Keratinocyte (primary cell): ENCODE measurements around the gene ISG20L2. TPM values are rescaled to one million over a fixed set of nuclear protein-coding genes. Genes with fewer than 3 reads are reported as not detected.

Experiments used
- DNase-seq: peaks from one replicate; pipeline ENCODE4 v3.0.0-alpha.2; 2011; ENCODE audit warnings: low read depth, missing footprints, low spot score
- FAIRE-seq: peaks from 2 replicates; lab custom pipeline; 2011; peaks lifted over from hg19 to GRCh38; lab: Jason Lieb, UNC
- H2AFZ ChIP-seq: 2 replicates; pipeline ENCODE4 v1.6.0; 2012; ENCODE audit warnings: low read length, control low read depth, inconsistent platforms; ENCODE audit not compliant: control insufficient read depth
- H3K27ac ChIP-seq: 2 replicates; pipeline ENCODE4 v1.5.1; 2011; ENCODE audit warnings: low read length; ENCODE audit not compliant: control insufficient read depth, insufficient read depth
- H3K27me3 ChIP-seq: 3 replicates; pipeline ENCODE4 v1.6.0; 2011; ENCODE audit warnings: low read length; ENCODE audit not compliant: control insufficient read depth, insufficient read depth; ENCODE audit errors: extremely low read depth
- H3K36me3 ChIP-seq, 2 experiments: 2 replicates in 1 of 2; 3 replicates in 1 of 2; pipeline ENCODE4 v1.5.1; 2011; ENCODE audit warnings: low read length in 2 of 2, mild to moderate bottlenecking in 1 of 2; ENCODE audit not compliant: control insufficient read depth in 2 of 2, insufficient read depth in 2 of 2; ENCODE audit errors: extremely low read depth in 1 of 2
- H3K4me1 ChIP-seq: 3 replicates; pipeline ENCODE4 v1.5.1; 2011; ENCODE audit warnings: low read length; ENCODE audit not compliant: control insufficient read depth, insufficient read depth; ENCODE audit errors: extremely low read depth
- H3K4me2 ChIP-seq: 3 replicates; pipeline ENCODE4 v1.6.0; 2011; ENCODE audit warnings: low read depth, low read length; ENCODE audit not compliant: control insufficient read depth, insufficient read depth; ENCODE audit errors: extremely low read depth
- H3K4me3 ChIP-seq, 3 experiments: fragments of 200-600 bp in 1 of 3; sonication (generic) in 1 of 3; 2 replicates in 2 of 3; 3 replicates in 1 of 3; pipeline ENCODE4 v1.5.1; 2011 to 2016; ENCODE audit warnings: low read length in 3 of 3, mild to moderate bottlenecking in 3 of 3, control low read depth in 2 of 3, inconsistent platforms in 1 of 3, low read depth in 1 of 3, mixed read lengths in 1 of 3, mixed run types in 1 of 3, moderate library complexity in 1 of 3; ENCODE audit not compliant: control insufficient read depth in 2 of 3, insufficient read depth in 2 of 3; ENCODE audit errors: extremely low read depth in 1 of 3
- H3K79me2 ChIP-seq: 2 replicates; pipeline ENCODE4 v1.6.0; 2012; ENCODE audit warnings: low read length; ENCODE audit not compliant: control insufficient read depth, insufficient read depth
- H3K9ac ChIP-seq: 3 replicates; pipeline ENCODE4 v1.6.0; 2011; ENCODE audit warnings: low read length; ENCODE audit not compliant: control insufficient read depth, insufficient read depth; ENCODE audit errors: extremely low read depth
- H3K9me1 ChIP-seq: 3 replicates; pipeline ENCODE4 v1.6.0; 2011; ENCODE audit warnings: low read length; ENCODE audit not compliant: control insufficient read depth, insufficient read depth; ENCODE audit errors: extremely low read depth
- H3K9me3 ChIP-seq: 2 replicates; pipeline ENCODE4 v1.5.1; 2012; ENCODE audit warnings: low read depth, low read length; ENCODE audit not compliant: control insufficient read depth
- H4K20me1 ChIP-seq: 3 replicates; pipeline ENCODE4 v1.6.0; 2011; ENCODE audit warnings: low read length; ENCODE audit not compliant: control insufficient read depth, insufficient read depth; ENCODE audit errors: extremely low read depth
- CTCF ChIP-seq, 3 experiments: IDR thresholded peaks in 1 of 3; conservative IDR thresholded peaks in 1 of 3; optimal IDR thresholded peaks in 1 of 3; 2 replicates in 2 of 3; 3 replicates in 1 of 3; pipeline versions ENCODE3 to v1.5.1; 2011; ENCODE audit warnings: low read length in 3 of 3, mild to moderate bottlenecking in 3 of 3, moderate library complexity in 2 of 3, control low read depth in 1 of 3, inconsistent platforms in 1 of 3; ENCODE audit not compliant: insufficient read depth in 2 of 3; ENCODE audit errors: extremely low read depth in 1 of 3
- EZH2 ChIP-seq: IDR thresholded peaks from one replicate; pipeline ENCODE4 v1.6.1; 2012; ENCODE audit warnings: inconsistent platforms, mild to moderate bottlenecking, low read length, moderate library complexity
- dilution Hi-C: fragments of 300-500 bp; cut with MboI; formaldehyde crosslinking; loops from one replicate; pipeline ENCODE4 v1.7.0; 2020; ENCODE audit warnings: low sequenced_read_pairs; ENCODE audit not compliant: extremely low pct_ligation_motif_present
- polyA plus RNA-seq, 5 experiments: library from polyadenylated mRNA; depleted of rRNA in 3 of 5; stranded (reverse) in 3 of 5; stranded (forward) in 1 of 5; unstranded in 1 of 5; fragments of >200 nt; gene quantifications; 1 replicate in 1 of 5; 2 replicates in 3 of 5; 3 replicates in 1 of 5; pipeline versions ENCODE4 v1.2.1 to v1.2.3, GENCODE V29; 2011 to 2012; ENCODE audit warnings: missing spikeins in 2 of 5, low read depth in 1 of 5, low replicate concordance in 1 of 5

ISG20L2 gene
- polyA plus RNA-seq, 1 donor (not counting 4 experiments of a cell fraction or from before 2014, with no cell fraction given), result 48.6 TPM

DNA sequence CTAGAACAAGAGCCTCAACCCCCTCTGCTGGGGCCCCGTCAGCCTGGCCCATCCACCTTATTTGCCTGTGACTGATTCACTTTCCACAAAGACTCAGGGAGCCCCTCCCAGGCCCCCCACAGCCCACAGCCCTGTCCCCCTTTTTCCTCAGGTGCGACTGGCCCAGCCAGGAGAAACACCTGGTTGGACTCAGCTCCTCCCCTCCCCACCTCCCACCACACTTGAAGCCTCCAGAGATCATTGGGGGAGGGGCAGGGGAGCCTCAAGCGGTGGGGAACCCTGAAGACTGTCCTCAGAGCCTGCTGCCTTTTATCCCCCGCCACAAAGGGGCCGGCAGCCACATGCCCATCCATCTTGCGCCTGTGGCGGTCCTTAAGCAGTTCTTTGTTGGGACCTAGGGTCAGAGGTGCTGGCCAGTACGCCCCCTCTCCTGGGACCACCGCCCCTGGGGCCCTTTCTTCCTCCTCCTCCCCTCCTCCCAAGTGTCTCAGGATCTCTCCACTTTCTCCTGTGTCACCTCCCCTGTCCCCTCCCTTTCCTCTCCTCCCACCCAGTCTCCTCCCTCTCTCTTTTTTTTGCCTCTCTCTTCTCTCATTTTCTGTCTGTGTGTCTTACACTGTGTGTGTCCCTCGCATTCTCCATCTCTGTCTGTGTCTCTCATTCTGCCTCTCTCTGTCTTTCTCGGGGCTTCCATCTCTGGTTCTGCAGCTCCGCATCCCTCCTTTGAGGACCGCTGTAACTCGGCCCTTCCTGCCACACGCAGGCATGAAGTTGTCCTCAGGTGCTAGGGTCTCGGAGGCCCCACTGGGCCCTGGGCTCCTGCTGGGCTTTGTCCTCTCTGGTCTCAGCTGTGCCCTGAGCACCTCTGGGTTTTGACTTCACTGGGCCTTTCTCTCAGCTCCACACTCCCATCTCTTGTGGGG lies 35.4 kb downstream of the ISG20L2 start:
- Histone ChIP-seq H3K4me3 (no peak overlapping the region), H3K36me3 (no peaks in the 10 kb centered on the region), H3K4me1 (peaks cover 46% of the 10 kb centered on the region), H3K27me3 (no peaks in the 10 kb centered on the region), H2AFZ (no peak overlapping the region), H3K9me3 (no peaks in the 10 kb centered on the region), H3K9ac (no peak overlapping the region), H3K4me2 (peak overlapping the region; percentile 15), H4K20me1 (no peaks in the 10 kb centered on the region), H3K27ac (no peak overlapping the region), H3K9me1 (no peaks in the 10 kb centered on the region), H3K79me2 (no peaks in the 10 kb centered on the region)
- dilution Hi-C loops, result no loop called here
- DNase-seq, result no peak
- no peak for TF ChIP-seq CTCF (optimal IDR thresholded peaks at IDR 0.05 in 1 of 3, IDR thresholded peaks at IDR 0.05 in 1 of 3, conservative IDR thresholded peaks at IDR 0.05 in 1 of 3; ENCODE audit: extremely low read depth in 1 of 3, insufficient read depth in 2 of 3, low read length in 3 of 3)
- TF ChIP-seq EZH2, result no peak
- FAIRE-seq, result no peak

DNA sequence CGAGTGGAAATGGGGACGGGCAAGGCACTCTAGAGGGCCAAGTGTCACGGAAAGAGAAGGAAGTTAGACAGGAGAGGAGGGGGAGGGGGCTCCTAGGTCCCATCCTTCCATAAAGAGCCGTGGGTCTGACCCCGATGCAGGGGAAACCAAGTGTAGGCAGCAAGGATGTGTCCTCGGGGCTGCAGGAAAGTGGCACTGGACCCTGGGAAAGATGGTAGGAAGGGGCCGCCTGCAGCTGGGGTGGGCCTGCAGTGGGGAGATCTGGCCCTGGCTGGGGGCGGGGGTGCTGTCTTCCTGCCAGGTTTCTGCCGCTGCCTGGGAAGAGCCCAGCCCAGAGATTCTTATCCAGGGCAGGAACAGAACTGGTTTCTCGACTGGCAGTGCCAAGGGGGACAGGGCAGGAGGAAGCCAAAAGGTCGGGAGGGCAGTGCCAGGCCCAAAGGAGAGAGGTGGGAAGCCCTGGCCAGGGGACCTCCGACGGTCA lies 36.1 kb downstream of the ISG20L2 start:
- peak overlapping the region; percentile 15 for H3K4me2 ChIP-seq
- peak overlapping the region; percentile 6 for H2AFZ ChIP-seq
- no peaks in the 10 kb centered on the region for H4K20me1 ChIP-seq
- H3K36me3 ChIP-seq, result no peaks in the 10 kb centered on the region
- peaks cover 46% of the 10 kb centered on the region for H3K4me1 ChIP-seq
- H3K9me3 ChIP-seq, result no peaks in the 10 kb centered on the region
- FAIRE-seq (no peak), DNase-seq (no peak)
- no peak overlapping the region for H3K4me3 ChIP-seq
- H3K79me2 ChIP-seq, result no peaks in the 10 kb centered on the region
- H3K9me1 ChIP-seq, result no peaks in the 10 kb centered on the region
- no peak overlapping the region for H3K27ac ChIP-seq
- dilution Hi-C loops, result no loop called here
- TF ChIP-seq EZH2 (no peak), CTCF (optimal IDR thresholded peaks at IDR 0.05 in 1 of 3, IDR thresholded peaks at IDR 0.05 in 1 of 3, conservative IDR thresholded peaks at IDR 0.05 in 1 of 3; ENCODE audit: extremely low read depth in 1 of 3, insufficient read depth in 2 of 3, low read length in 3 of 3) (no peak)
- peak overlapping the region; percentile 15 for H3K9ac ChIP-seq
- no peaks in the 10 kb centered on the region for H3K27me3 ChIP-seq
